ENCODE data around the gene PTBP1.

DNA sequence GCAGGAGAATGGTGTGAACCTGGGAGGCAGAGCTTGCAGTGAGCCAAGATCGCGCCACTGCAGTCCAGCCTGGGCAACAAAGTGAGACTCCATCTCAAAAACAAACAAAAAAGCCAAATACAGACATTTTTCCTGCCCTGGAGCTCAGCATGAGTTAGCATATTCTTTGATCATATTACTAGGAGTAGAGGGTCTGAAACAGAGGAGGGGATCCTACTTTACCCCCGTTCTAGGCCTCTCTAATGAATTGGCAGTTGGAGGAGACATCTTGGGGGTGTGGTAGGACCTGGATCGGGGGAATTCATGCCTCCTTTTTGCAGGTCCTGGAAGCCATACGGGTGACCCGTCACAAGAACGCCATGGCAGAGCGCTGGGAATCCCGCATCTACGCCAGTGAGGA, 34.1 kb upstream of the PTBP1 start:
- TF ChIP-seq CTCF (conservative IDR thresholded peaks at IDR 0.05 in 1 of 2, IDR thresholded peaks at IDR 0.05 in 1 of 2; ENCODE audit: low read depth in 1 of 2, low read length in 2 of 2) (no peak), EZH2 (IDR thresholded peaks at IDR 0.05; ENCODE audit: low read length, missing control alignments) (no peak)

All from fibroblast of lung (primary cell).